ENCODE results near the gene HLA-DRB1.

Gene HLA-DRB1

GRCh38 chr6:32608362-32608761 is 18.7 kb upstream of the HLA-DRB1 start:
- no peak for ATAC-seq (ENCODE audit: insufficient read depth, low read depth)
- Histone ChIP-seq H4K20me1 (ENCODE audit: insufficient read depth, low read length) (no peaks in the 10 kb centered on the region), H3K27me3 (ENCODE audit: insufficient read depth, low read length, poor library complexity) (peaks cover 2% of the 10 kb centered on the region), H3K9me3 (ENCODE audit: insufficient read depth, low read length, severe bottlenecking) (no peaks in the 10 kb centered on the region), H3K27ac (ENCODE audit: low read length) (no peak overlapping the region), H3K79me2 (ENCODE audit: insufficient read depth, low read length) (no peaks in the 10 kb centered on the region), H3K4me3 (ENCODE audit: low read depth in 1 of 2, low read length in 2 of 2) (no peak overlapping the region), H3K36me3 (ENCODE audit: insufficient read depth, low read length) (no peaks in the 10 kb centered on the region), H3K4me2 (ENCODE audit: insufficient read depth, low read length) (no peak overlapping the region), H2AFZ (ENCODE audit: low read depth, low read length) (no peak overlapping the region), H3K4me1 (ENCODE audit: insufficient read depth, low read length) (no peaks in the 10 kb centered on the region), H3K9ac (ENCODE audit: low read depth, low read length) (no peak overlapping the region)
- no peak for TF ChIP-seq CTCF (IDR thresholded peaks at IDR 0.05; ENCODE audit: borderline replicate concordance, extremely low read depth, low read length, poor library complexity, severe bottlenecking)
- TF ChIP-seq EZH2 (IDR thresholded peaks at IDR 0.05; ENCODE audit: borderline replicate concordance, low read depth, low read length, severe bottlenecking) = no peak
- DNase-seq = no peak

- Histone ChIP-seq H3K4me1 (ENCODE audit: insufficient read depth, low read length) (no peaks in the 10 kb centered on the region), H3K27ac (ENCODE audit: low read length) (no peak overlapping the region)
- no peak for ATAC-seq (ENCODE audit: insufficient read depth, low read depth)
These were observed 18.3 kb upstream of the HLA-DRB1 start for GRCh38 chr6:32607988-32608298.

GRCh38 chr6:32607263-32607987 is 17.8 kb upstream of the HLA-DRB1 start:
- Histone ChIP-seq H3K27ac (ENCODE audit: low read length) (no peak overlapping the region), H3K4me2 (ENCODE audit: insufficient read depth, low read length) (no peak overlapping the region), H3K4me3 (ENCODE audit: low read depth in 1 of 2, low read length in 2 of 2) (no peak overlapping the region), H4K20me1 (ENCODE audit: insufficient read depth, low read length) (no peaks in the 10 kb centered on the region), H2AFZ (ENCODE audit: low read depth, low read length) (no peak overlapping the region), H3K36me3 (ENCODE audit: insufficient read depth, low read length) (no peaks in the 10 kb centered on the region), H3K79me2 (ENCODE audit: insufficient read depth, low read length) (no peaks in the 10 kb centered on the region), H3K4me1 (ENCODE audit: insufficient read depth, low read length) (no peaks in the 10 kb centered on the region), H3K27me3 (ENCODE audit: insufficient read depth, low read length, poor library complexity) (peaks cover 2% of the 10 kb centered on the region), H3K9ac (ENCODE audit: low read depth, low read length) (no peak overlapping the region), H3K9me3 (ENCODE audit: insufficient read depth, low read length, severe bottlenecking) (no peaks in the 10 kb centered on the region)
- no peak for DNase-seq
- no peak for ATAC-seq (ENCODE audit: insufficient read depth, low read depth)
- TF ChIP-seq EZH2 (IDR thresholded peaks at IDR 0.05; ENCODE audit: borderline replicate concordance, low read depth, low read length, severe bottlenecking) (no peak), CTCF (IDR thresholded peaks at IDR 0.05; ENCODE audit: borderline replicate concordance, extremely low read depth, low read length, poor library complexity, severe bottlenecking) (no peak)

More at GRCh38 chr6:32607988-32608298, 18.3 kb upstream of the HLA-DRB1 start:
- H3K9ac ChIP-seq (ENCODE audit: low read depth, low read length) = no peak overlapping the region
- no peak for DNase-seq
- H4K20me1 ChIP-seq (ENCODE audit: insufficient read depth, low read length) = no peaks in the 10 kb centered on the region
- H3K36me3 ChIP-seq (ENCODE audit: insufficient read depth, low read length) = no peaks in the 10 kb centered on the region
- no peak overlapping the region for H3K4me2 ChIP-seq (ENCODE audit: insufficient read depth, low read length)
- H3K4me3 ChIP-seq (ENCODE audit: low read depth in 1 of 2, low read length in 2 of 2) = no peak overlapping the region
- TF ChIP-seq EZH2 (IDR thresholded peaks at IDR 0.05; ENCODE audit: borderline replicate concordance, low read depth, low read length, severe bottlenecking) (no peak), CTCF (IDR thresholded peaks at IDR 0.05; ENCODE audit: borderline replicate concordance, extremely low read depth, low read length, poor library complexity, severe bottlenecking) (no peak)
- no peaks in the 10 kb centered on the region for H3K79me2 ChIP-seq (ENCODE audit: insufficient read depth, low read length)
- no peak overlapping the region for H2AFZ ChIP-seq (ENCODE audit: low read depth, low read length)
- peaks cover 2% of the 10 kb centered on the region for H3K27me3 ChIP-seq (ENCODE audit: insufficient read depth, low read length, poor library complexity)
- no peaks in the 10 kb centered on the region for H3K9me3 ChIP-seq (ENCODE audit: insufficient read depth, low read length, severe bottlenecking)
